Measurements from ENCODE around the gene MLC1. TPM values are rescaled to one million over a fixed set of nuclear protein-coding genes. Genes with fewer than 3 reads are reported as not detected.

MLC1 gene
- total RNA-seq, 1 donor from 2014 or later: 0.50 TPM

DNA sequence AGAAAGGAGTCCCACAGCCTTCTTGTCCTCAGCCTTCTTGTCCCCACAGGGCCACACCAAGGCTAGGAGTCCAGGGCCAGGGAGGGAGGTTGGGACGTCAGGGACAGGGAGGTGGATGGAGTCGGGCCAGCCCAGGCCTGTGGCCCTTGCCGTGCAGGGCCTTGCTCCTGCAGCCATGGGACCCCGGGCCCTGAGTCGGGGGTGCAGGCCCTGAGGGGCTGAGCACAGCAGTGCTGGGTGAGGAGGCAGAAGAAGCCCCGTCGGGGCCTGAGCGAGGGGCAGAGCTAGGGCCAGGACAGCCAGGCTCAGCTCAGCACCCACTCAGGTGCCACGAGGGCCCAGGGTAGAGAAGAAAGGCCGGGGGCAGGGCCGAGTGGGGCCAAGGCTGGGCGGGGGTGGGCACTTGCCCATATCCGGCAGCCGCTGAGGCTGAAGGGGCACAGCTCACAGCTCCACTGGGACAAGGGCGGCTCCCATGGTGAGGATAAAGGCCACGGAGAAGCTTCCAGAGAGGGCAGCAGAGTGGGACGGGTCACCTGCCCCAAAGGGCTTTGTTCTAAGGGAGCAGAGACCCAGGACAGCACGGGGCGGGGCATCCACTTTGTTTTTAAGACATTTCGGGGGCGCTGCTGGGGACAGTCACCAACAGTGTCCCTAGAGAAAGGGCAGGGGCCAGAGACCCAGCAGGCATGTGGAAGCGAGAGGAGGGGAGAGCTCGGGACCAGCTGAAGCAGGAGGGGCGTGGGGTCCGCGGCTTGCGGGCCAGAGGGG, 3.6 kb downstream of the MLC1 start:
- peaks cover 2% of the 10 kb centered on the region for H3K27me3 Mint-ChIP-seq (ENCODE audit: low read depth)
- no peak for DNase-seq (ENCODE audit: low spot score)

DNA sequence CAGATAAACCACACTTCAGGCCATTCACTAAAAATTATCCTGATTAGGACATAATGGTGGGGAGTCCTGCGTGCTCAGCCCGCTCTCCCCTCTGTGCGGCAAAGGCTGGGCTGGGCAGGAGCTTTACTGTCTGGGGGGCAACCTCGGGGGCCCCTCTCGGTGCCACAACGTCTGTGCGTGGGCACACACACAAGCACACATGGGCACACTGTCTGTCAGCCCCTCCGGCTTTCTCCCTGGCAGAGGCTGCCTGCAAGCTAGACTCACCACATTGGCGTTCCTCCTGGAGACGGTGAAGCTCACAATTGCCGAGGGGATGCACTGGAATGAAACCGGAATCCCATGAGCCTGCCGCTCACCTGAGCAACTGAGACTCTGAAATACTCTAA, 5.2 kb downstream of the MLC1 start:
- no peaks in the 10 kb centered on the region for H3K36me3 Mint-ChIP-seq (ENCODE audit: low read depth)
- DNase-seq (ENCODE audit: low spot score): peak; percentile 62
- TF ChIP-seq, protein P1, sequence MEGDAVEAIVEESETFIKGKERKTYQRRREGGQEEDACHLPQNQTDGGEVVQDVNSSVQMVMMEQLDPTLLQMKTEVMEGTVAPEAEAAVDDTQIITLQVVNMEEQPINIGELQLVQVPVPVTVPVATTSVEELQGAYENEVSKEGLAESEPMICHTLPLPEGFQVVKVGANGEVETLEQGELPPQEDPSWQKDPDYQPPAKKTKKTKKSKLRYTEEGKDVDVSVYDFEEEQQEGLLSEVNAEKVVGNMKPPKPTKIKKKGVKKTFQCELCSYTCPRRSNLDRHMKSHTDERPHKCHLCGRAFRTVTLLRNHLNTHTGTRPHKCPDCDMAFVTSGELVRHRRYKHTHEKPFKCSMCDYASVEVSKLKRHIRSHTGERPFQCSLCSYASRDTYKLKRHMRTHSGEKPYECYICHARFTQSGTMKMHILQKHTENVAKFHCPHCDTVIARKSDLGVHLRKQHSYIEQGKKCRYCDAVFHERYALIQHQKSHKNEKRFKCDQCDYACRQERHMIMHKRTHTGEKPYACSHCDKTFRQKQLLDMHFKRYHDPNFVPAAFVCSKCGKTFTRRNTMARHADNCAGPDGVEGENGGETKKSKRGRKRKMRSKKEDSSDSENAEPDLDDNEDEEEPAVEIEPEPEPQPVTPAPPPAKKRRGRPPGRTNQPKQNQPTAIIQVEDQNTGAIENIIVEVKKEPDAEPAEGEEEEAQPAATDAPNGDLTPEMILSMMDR (IDR thresholded peaks at IDR 0.05): no peak
- no peaks in the 10 kb centered on the region for H3K9me3 Mint-ChIP-seq (ENCODE audit: low read depth)
- no peak overlapping the region for H3K27ac Mint-ChIP-seq (ENCODE audit: unreplicated experiment)
- H3K4me1 Mint-ChIP-seq (ENCODE audit: low read depth): peaks cover 2% of the 10 kb centered on the region
- no peak overlapping the region for H3K4me3 Mint-ChIP-seq (ENCODE audit: unreplicated experiment)
- H3K27me3 Mint-ChIP-seq (ENCODE audit: low read depth): peaks cover 2% of the 10 kb centered on the region

More for the DNA sequence above, 3.6 kb downstream of the MLC1 start:
- H3K4me1 Mint-ChIP-seq (ENCODE audit: low read depth): peaks cover 9% of the 10 kb centered on the region
- H3K4me3 Mint-ChIP-seq (ENCODE audit: unreplicated experiment): no peak overlapping the region
- TF ChIP-seq, protein P1 (IDR thresholded peaks at IDR 0.05): no peak
- no peaks in the 10 kb centered on the region for H3K9me3 Mint-ChIP-seq (ENCODE audit: low read depth)
- no peak overlapping the region for H3K27ac Mint-ChIP-seq (ENCODE audit: unreplicated experiment)
- no peaks in the 10 kb centered on the region for H3K36me3 Mint-ChIP-seq (ENCODE audit: low read depth)

DNA sequence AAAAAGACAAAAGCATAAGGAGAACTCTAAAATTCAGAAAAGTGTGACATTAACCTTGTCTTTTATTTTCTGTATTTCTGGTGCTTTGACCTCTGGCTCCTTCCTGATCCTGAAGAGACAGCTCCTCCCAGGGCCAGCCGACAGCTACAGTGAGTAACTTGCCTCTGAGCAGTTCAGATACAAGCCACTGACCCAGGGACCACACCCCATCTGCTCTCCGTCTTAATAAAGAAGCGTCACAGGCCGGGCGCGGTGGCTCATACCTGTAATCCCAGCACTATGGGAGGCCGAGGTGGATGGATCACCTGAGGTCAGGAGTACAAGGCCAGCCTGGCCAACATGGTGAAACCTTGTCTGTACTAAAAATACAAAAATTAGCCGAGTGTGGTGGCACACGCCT, 6.5 kb downstream of the MLC1 start:
- TF ChIP-seq, protein P1 (IDR thresholded peaks at IDR 0.05): no peak
- peak; percentile 74 for DNase-seq (ENCODE audit: low spot score)
- no peaks in the 10 kb centered on the region for H3K36me3 Mint-ChIP-seq (ENCODE audit: low read depth)
- H3K9me3 Mint-ChIP-seq (ENCODE audit: low read depth): no peaks in the 10 kb centered on the region
- peaks cover 2% of the 10 kb centered on the region for H3K27me3 Mint-ChIP-seq (ENCODE audit: low read depth)
- H3K4me3 Mint-ChIP-seq (ENCODE audit: unreplicated experiment): no peak overlapping the region
- H3K27ac Mint-ChIP-seq (ENCODE audit: unreplicated experiment): no peak overlapping the region
- no peaks in the 10 kb centered on the region for H3K4me1 Mint-ChIP-seq (ENCODE audit: low read depth)

DNA sequence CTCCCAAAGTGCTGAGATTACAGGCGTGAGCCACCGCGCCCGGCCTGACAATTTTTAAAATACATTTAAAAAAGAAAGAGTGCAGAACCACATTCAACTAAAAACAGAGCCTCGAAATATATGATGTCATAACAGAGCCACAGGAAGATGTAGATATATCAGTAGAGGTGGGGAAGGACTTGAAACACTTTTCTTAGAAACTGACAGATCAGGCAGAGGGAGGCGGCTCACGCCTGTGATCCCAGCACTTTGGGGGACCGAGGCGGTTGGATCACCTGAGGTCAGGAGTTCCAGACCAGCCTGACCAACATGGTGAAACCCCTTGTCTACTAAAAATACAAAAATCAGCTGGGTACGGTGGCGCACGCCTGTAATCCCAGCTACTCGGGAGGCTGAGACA, 7.0 kb downstream of the MLC1 start:
- peaks cover 2% of the 10 kb centered on the region for H3K27me3 Mint-ChIP-seq (ENCODE audit: low read depth)
- TF ChIP-seq, protein P1 (IDR thresholded peaks at IDR 0.05): no peak
- H3K4me1 Mint-ChIP-seq (ENCODE audit: low read depth): no peaks in the 10 kb centered on the region
- H3K36me3 Mint-ChIP-seq (ENCODE audit: low read depth): no peaks in the 10 kb centered on the region
- DNase-seq (ENCODE audit: low spot score): peak; percentile 37
- no peak overlapping the region for H3K4me3 Mint-ChIP-seq (ENCODE audit: unreplicated experiment)
- no peaks in the 10 kb centered on the region for H3K9me3 Mint-ChIP-seq (ENCODE audit: low read depth)
- H3K27ac Mint-ChIP-seq (ENCODE audit: unreplicated experiment): no peak overlapping the region

DNA sequence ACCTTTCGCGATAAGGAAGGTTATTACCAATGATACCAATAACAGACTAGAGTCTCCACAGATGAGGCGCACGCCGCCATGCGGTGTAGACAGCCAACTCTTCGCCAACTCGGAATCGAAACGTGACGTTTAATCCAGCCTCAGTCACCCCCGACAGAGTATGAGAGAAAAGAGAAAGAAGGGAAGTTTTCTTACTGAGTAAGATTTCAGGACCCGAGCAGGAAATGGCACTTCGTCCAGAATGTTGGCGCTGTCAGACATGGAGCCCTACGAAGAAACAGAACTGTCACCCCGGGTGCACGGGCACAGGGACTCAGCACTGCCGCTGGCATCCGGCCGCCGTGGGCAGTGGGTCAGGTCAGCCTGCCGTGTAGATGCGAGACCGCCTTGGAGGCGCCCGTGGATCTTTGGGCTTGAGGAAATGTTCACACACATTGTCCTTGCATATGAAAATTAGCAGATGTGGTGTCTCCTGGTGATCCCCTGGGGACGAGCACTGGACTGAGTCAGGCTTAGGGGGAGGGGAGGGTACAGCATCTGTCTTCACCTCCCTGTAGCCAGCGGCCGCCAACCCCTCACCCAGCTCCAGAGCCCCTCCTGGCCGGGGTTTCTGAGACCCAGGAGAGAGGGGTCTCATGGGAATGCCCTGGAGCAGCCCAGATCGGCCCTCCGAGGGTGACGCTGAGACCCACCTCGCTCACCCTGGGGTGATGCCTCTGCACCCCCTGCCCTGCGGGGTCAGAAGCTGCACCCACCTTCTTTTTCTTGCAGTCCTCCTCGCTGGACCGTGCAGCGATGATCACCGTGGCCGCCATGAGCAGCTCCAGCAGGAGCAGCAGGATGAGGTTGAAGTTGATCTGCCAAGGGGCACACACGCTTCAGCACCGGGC, 8.3 kb downstream of the MLC1 start:
- no peaks in the 10 kb centered on the region for H3K9me3 Mint-ChIP-seq (ENCODE audit: low read depth)
- no peak overlapping the region for H3K4me3 Mint-ChIP-seq (ENCODE audit: unreplicated experiment)
- H3K36me3 Mint-ChIP-seq (ENCODE audit: low read depth): no peaks in the 10 kb centered on the region
- H3K27me3 Mint-ChIP-seq (ENCODE audit: low read depth): peaks cover 2% of the 10 kb centered on the region
- H3K27ac Mint-ChIP-seq (ENCODE audit: unreplicated experiment): no peak overlapping the region
- TF ChIP-seq, protein P1 (IDR thresholded peaks at IDR 0.05): no peak
- no peaks in the 10 kb centered on the region for H3K4me1 Mint-ChIP-seq (ENCODE audit: low read depth)
- DNase-seq (ENCODE audit: low spot score): peak; percentile 81

Measured in chondrocyte (in vitro differentiated cells).